Activated naive CD4-positive, alpha-beta T cell treated with anti-CD3 and anti-CD28 coated beads, Interleukin-2, amount 50 U/mL, for 24 hours (primary cell): ENCODE measurements around the gene NT5DC4.
A peak's percentile ranks its signal among the peaks of the same experiment; 100 is the strongest.

Experiments used
- H3K27ac Mint-ChIP-seq: one replicate; pipeline ENCODE4 v1.8.0; 2021; ENCODE audit warnings: mild to moderate bottlenecking, mixed read lengths
- H3K27me3 Mint-ChIP-seq: one replicate; pipeline ENCODE4 v1.8.0; 2021; ENCODE audit warnings: mixed read lengths
- H3K36me3 Mint-ChIP-seq: one replicate; pipeline ENCODE4 v1.8.0; 2021; ENCODE audit warnings: mixed read lengths
- H3K4me1 Mint-ChIP-seq: one replicate; pipeline ENCODE4 v1.8.0; 2021; ENCODE audit warnings: mixed read lengths
- H3K4me3 Mint-ChIP-seq: one replicate; pipeline ENCODE4 v1.8.0; 2021; ENCODE audit warnings: mild to moderate bottlenecking, mixed read lengths
- H3K9me3 Mint-ChIP-seq: one replicate; pipeline ENCODE4 v1.8.0; 2021; ENCODE audit warnings: mixed read lengths

NT5DC4 gene

DNA sequence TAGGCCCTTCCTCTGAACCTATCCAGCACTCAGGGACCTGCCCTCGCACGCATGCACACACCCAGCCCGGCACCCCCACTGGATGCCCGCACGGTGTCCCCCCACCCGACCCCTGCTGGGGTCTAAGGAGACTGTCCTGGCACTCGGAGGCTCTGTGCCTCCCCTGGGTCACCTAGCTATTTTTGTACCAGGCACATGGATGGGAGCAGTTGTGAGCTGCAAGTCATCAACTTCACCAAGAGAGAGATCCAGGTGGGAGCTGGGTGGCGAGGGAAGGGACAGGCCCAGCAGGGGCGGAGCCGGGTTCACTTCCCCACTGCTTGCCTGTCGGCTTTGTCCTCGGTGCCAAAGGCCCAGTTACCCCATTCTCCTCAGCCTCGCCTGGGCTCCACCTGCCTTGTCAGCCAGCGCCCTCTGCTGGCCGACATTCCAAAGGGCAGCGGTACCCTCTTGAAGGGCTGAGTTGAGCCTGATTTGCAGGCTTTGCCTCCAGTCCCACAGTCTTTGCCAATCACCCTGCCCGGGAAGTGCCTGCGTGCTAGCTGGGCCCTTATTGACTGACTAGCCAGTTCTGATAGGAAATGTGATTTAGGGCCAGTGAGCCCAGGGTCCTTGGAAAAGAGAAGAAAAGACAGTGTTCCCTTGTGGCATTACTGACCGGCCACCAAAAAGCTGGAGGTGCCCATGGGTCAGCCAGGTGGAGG lies 5.8 kb downstream of the NT5DC4 start:
- no peaks in the 10 kb centered on the region for H3K9me3 Mint-ChIP-seq
- H3K27ac Mint-ChIP-seq = no peak overlapping the region

DNA sequence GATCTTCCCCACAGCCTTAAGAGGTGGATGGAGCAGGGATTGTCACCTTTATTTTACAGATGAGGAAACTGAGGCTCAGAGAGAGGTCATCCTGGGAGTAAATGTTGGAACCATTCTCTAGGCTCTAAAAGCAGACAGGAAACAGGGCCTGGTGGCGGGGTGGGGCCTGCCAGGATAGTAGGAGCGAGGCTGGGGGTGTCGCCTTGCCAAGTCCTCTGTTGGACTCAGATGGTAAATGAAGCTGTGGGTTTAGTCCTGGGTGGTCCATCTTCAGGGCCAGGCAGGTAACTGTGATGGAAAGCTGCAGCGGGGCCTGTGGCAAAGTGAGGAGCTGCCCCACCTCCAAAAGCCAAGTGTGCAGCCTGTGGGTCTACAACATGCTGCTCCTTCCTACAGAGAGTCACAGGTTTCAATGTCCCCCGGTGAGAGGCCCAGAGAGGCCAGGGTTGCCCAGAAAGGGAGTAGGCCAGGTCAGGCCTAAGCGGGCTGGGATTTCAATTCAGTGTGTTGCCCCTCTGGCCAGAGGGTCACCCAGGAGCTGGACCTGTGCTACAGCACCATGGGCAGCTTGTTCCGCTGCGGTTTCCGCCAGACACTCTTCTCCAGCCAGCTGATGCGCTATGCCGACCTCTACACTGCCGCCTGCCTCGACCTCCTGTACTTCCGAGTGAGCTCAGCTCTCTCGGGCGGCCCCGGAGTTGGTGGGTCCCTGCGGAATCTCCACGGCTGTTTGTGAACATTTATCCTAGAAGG lies 6.6 kb downstream of the NT5DC4 start:
- H3K4me1 Mint-ChIP-seq = no peaks in the 10 kb centered on the region
- H3K27me3 Mint-ChIP-seq = peaks cover 2% of the 10 kb centered on the region
- no peaks in the 10 kb centered on the region for H3K36me3 Mint-ChIP-seq
- no peak overlapping the region for H3K4me3 Mint-ChIP-seq
- no peaks in the 10 kb centered on the region for H3K9me3 Mint-ChIP-seq
- H3K27ac Mint-ChIP-seq = peak overlapping the region; percentile 35

More for the DNA sequence above, 5.8 kb downstream of the NT5DC4 start:
- Mint-ChIP-seq H3K36me3 (no peaks in the 10 kb centered on the region), H3K27me3 (peaks cover 2% of the 10 kb centered on the region), H3K4me3 (no peak overlapping the region), H3K4me1 (no peaks in the 10 kb centered on the region)

DNA sequence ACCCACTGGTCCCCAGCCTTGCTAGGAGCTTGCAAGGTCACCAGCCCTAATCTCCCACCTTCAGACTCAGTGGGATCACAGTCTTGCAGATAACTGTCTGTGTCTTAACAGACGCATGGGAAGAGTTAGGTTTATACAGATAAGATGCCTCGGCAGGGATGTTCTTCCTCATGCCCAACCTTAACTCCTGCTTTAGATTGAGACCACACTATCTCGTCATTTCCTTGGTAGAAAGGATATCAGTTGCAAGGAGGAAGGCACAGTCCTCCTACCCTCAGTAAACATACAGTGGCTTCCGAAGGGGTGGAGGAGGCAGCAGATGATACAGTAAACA lies 7.2 kb downstream of the NT5DC4 start:
- Mint-ChIP-seq H3K27me3 (peaks cover 2% of the 10 kb centered on the region), H3K9me3 (no peaks in the 10 kb centered on the region), H3K4me3 (no peak overlapping the region), H3K36me3 (no peaks in the 10 kb centered on the region), H3K27ac (no peak overlapping the region), H3K4me1 (no peaks in the 10 kb centered on the region)

DNA sequence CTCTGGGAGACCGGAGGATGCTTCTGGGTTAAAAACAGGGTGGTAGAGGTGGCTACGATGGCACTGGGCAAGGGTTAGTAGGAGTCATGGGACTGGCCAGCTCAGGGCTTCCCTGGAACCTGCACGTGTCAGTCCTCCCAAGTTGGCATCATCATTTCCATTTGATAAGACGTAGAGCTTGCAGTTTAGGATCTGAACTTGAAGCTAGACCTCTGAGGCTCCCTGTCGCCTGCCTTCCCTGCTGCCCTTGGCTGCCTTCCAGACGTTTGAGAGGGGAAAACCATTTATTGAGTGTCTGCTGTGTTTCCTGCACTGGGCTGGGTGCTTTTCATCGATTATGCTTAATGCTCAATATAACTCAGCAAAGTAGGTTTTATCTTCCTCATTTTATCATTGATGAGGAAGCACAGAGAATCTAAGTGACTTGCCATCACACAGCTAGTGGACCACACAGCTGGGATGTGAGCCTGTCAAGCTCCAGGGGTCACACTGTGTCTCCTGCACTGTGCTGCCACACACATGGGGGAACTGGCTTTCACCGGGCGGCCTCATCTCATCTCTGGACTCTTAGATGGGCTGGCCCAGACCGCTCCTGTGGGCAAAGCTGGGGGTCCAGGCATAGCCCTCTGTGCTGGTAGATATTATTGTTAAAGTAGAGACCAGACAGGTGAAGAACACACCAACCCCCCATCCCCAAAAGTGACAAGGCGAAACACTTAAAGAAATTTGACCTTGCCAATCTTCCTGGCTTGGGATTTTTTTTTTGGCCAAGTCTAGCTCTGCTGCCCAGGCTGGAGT lies 7.8 kb downstream of the NT5DC4 start:
- H3K4me1 Mint-ChIP-seq = no peaks in the 10 kb centered on the region
- H3K27ac Mint-ChIP-seq = no peak overlapping the region
- H3K27me3 Mint-ChIP-seq = peaks cover 2% of the 10 kb centered on the region
- no peaks in the 10 kb centered on the region for H3K9me3 Mint-ChIP-seq
- no peaks in the 10 kb centered on the region for H3K36me3 Mint-ChIP-seq
- no peak overlapping the region for H3K4me3 Mint-ChIP-seq

DNA sequence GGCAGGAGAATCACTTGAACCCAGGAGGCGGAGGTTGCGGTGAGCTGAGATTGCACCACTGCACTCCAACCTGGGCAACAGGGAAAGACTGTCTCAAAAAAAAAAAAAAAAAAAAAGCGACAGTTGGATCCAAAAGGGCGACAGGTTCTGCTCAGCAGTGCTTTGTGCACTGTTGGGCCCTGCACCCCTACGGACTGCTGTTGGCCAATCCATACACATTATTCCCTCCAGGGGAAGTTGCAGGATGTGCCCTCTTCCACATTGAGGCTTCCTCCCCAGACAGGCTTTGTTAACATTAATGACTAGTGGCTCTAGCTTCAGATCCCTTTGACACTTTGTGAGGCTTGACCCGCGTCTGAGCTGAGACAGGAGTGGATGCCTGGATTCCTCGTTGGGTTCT lies 9.4 kb downstream of the NT5DC4 start:
- H3K36me3 Mint-ChIP-seq = no peaks in the 10 kb centered on the region
- peaks cover 2% of the 10 kb centered on the region for H3K27me3 Mint-ChIP-seq
- no peaks in the 10 kb centered on the region for H3K4me1 Mint-ChIP-seq
- no peaks in the 10 kb centered on the region for H3K9me3 Mint-ChIP-seq
- H3K4me3 Mint-ChIP-seq = no peak overlapping the region
- no peak overlapping the region for H3K27ac Mint-ChIP-seq

DNA sequence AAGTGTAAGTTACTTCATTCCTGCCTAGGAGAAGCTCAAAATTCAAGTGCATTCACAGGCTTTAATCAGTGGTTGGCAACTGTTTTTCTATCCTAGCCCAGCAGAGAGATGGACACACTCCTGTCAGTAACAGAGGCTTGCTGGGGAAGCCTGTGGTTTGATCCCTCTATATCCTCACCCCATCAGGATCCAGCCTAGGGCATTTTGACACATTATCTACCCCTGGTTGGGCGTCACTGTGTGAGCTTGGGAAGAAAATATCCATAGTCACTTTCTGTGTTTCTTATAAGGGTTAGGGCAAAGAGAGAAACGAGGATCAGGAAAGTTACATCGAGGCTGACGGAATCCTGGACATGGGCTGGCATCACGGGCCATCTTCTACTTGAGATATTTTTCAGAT lies 10.0 kb downstream of the NT5DC4 start:
- peaks cover 2% of the 10 kb centered on the region for H3K27me3 Mint-ChIP-seq
- no peak overlapping the region for H3K4me3 Mint-ChIP-seq
- H3K4me1 Mint-ChIP-seq = no peaks in the 10 kb centered on the region
- H3K36me3 Mint-ChIP-seq = no peaks in the 10 kb centered on the region
- no peak overlapping the region for H3K27ac Mint-ChIP-seq
- H3K9me3 Mint-ChIP-seq = no peaks in the 10 kb centered on the region

DNA sequence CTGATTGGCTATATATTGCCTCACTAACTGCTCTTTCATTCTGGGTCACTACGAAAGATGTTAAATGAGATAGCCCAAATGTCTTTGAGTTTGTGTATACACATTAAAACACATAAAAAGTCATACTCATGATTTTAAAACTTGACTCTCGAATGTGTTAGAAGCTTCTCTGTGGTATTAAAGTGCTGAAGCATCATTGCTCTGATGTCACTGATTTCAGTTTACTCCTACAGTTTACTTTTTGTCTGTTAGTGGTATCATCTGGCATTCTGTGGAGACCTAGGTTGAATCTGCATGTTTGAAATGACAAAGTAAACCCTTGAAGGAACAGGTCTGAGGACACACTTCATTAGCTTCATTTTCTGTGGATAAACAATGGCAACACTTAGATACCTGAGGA lies 10.7 kb downstream of the NT5DC4 start:
- Mint-ChIP-seq H3K4me1 (no peaks in the 10 kb centered on the region), H3K36me3 (no peaks in the 10 kb centered on the region), H3K4me3 (no peak overlapping the region), H3K27ac (no peak overlapping the region), H3K9me3 (no peaks in the 10 kb centered on the region), H3K27me3 (peaks cover 2% of the 10 kb centered on the region)

DNA sequence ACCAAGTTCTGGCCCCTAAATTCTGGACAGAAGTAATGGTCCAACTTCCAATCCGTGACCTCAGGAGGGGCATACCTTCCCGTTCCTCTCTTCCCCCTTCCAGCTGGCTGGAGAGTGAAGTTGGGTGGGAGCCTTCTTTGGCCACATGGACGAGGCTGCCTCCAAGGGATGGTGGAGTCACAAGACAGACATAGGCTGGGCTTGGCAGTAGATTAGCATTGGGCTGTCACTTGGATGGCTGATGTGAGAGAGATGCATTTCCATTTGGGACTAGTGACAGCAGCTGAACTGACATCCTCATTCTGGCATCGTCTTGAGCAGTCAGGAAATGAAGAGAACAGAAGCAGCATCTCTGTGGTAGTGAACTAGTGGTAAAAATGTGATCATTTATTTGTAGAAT lies 12.6 kb downstream of the NT5DC4 start:
- Mint-ChIP-seq H3K4me1 (no peaks in the 10 kb centered on the region), H3K4me3 (no peak overlapping the region), H3K27ac (no peak overlapping the region), H3K9me3 (no peaks in the 10 kb centered on the region), H3K27me3 (peaks cover under 1% of the 10 kb centered on the region), H3K36me3 (no peaks in the 10 kb centered on the region)

DNA sequence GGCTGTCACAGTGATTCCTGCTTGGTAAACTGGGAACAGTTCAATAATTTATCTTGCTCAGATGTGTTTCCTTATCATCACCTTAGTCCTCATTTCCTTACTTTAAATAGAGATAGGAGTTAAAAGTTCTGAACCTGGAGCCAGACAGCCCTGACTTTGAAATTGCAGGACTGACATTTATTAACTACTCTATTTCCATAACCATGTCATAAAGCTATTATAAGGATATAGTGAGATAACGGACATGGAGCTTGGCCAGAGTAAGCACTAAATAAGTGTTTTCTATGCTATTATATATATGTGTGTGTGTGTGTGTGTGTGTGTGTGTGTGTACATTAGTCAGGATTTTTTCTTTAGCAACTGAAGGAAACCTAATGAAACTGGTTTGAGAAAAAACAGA lies 13.1 kb downstream of the NT5DC4 start:
- Mint-ChIP-seq H3K4me1 (no peaks in the 10 kb centered on the region), H3K27me3 (no peaks in the 10 kb centered on the region), H3K36me3 (no peaks in the 10 kb centered on the region), H3K27ac (no peak overlapping the region), H3K9me3 (no peaks in the 10 kb centered on the region), H3K4me3 (no peak overlapping the region)

DNA sequence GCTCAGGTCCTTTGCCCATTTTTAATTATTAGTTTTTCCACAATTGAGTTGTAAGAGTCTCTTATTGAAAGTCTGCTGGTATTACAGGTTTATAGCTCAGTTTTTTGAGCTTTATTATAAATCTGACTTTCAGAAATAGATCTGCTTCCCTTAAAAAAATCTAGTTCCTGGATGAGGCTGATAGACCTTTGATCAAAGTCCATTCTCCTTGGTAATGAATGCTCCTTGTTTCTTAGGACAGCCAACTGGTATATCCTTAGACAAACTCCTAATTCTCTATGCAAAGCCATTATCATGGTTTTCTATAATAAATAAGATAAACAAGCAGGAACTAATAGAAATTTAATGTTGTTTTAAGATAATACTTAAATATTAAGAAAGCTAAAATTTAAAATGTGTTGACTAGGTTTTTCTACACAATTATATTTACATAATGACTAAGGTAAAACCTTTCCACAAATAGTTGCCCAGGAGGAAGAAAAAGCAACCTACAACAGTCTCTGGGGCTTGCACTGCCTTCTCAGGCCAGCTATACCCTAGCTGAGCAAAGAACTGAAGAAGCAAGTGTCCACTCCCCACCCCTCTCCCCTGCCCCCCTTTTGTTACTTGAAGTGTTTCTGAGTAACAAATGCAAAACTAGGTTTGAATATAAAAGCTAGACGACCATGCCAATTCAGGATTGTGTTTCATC lies 16.9 kb downstream of the NT5DC4 start:
- Mint-ChIP-seq H3K36me3 (no peaks in the 10 kb centered on the region), H3K9me3 (no peaks in the 10 kb centered on the region), H3K4me3 (no peak overlapping the region)

DNA sequence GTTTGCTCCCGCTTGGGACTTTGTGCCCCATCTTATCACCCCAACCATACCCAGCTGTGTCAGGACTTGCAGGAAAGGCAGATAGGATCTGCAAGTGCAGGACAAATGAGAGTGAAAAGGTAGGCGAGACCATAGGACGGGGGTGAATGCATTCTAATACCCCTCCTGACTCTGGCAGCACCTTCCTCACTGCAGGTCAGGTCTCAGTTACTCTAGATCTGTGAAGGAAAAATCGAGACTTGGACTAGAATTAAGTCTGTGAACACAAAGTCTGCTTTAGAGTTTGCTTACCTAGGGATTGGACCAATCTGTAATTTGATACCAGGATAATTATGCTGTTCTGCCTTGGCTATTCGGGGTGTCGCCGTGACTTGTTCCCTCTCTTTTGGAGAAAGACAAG lies 19.7 kb downstream of the NT5DC4 start:
- H3K4me1 Mint-ChIP-seq = no peaks in the 10 kb centered on the region
- no peaks in the 10 kb centered on the region for H3K36me3 Mint-ChIP-seq
- no peak overlapping the region for H3K27ac Mint-ChIP-seq
- no peaks in the 10 kb centered on the region for H3K27me3 Mint-ChIP-seq
- no peak overlapping the region for H3K4me3 Mint-ChIP-seq
- no peaks in the 10 kb centered on the region for H3K9me3 Mint-ChIP-seq

More for the DNA sequence above, 16.9 kb downstream of the NT5DC4 start:
- H3K4me1 Mint-ChIP-seq = no peaks in the 10 kb centered on the region
- no peaks in the 10 kb centered on the region for H3K27me3 Mint-ChIP-seq
- H3K27ac Mint-ChIP-seq = no peak overlapping the region

DNA sequence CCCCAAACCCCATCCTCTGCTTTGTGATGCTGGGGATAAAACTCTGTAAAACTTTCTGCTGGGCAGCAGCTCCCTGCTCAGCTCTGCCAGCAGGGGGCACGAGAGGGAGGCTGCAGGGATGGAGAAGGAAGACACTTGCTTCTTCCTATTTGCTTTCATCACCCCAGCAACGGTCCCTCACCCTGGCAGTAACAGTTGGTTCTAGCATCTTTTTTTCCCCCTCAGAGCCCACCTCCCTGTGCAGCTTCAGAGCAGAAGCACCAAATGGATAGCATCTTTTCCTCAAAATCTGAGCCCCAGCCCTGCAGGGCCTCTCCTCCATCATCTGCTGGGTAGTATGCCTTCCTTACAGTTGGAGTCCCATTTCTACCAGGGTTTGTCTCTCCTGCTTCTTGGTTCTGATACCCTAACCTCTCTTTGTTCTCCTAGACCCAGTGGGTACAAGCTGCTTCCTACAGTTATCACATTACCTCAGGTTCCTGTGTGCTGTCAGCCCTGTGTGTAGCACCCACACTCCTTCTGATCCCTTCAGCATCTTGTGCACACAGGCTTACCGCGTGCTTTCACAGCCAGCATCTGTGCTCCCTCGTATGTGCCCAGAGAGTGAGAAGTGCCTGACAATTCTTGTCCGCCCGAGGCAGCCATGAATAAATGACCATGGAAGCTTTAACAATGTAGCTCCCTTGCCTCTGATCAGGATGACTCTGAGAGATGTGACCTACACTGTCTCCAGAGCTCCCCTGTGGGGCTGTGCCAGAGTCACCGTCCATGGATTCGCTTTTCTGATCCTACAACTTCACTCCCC lies 29.1 kb downstream of the NT5DC4 start:
- no peaks in the 10 kb centered on the region for H3K27me3 Mint-ChIP-seq
- no peaks in the 10 kb centered on the region for H3K36me3 Mint-ChIP-seq
- H3K9me3 Mint-ChIP-seq = no peaks in the 10 kb centered on the region
- H3K27ac Mint-ChIP-seq = no peak overlapping the region
- H3K4me3 Mint-ChIP-seq = no peak overlapping the region
- peaks cover 10% of the 10 kb centered on the region for H3K4me1 Mint-ChIP-seq

DNA sequence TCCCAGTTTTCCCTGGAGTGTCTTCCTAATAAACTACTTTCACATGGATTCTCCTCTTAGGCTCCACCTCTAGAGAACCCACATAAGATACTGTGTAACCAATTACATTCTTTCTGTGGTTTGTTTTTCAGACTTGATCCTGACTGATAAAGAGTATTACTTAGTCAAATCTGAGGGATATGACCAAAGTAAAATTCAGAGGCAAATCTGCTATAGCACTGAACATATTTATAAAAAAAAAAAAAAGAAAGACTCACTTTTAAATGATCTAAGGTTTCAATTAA lies 29.7 kb downstream of the NT5DC4 start:
- H3K36me3 Mint-ChIP-seq = no peaks in the 10 kb centered on the region
- H3K27ac Mint-ChIP-seq = no peak overlapping the region
- no peak overlapping the region for H3K4me3 Mint-ChIP-seq
- H3K9me3 Mint-ChIP-seq = no peaks in the 10 kb centered on the region
- no peaks in the 10 kb centered on the region for H3K27me3 Mint-ChIP-seq
- peaks cover 10% of the 10 kb centered on the region for H3K4me1 Mint-ChIP-seq

DNA sequence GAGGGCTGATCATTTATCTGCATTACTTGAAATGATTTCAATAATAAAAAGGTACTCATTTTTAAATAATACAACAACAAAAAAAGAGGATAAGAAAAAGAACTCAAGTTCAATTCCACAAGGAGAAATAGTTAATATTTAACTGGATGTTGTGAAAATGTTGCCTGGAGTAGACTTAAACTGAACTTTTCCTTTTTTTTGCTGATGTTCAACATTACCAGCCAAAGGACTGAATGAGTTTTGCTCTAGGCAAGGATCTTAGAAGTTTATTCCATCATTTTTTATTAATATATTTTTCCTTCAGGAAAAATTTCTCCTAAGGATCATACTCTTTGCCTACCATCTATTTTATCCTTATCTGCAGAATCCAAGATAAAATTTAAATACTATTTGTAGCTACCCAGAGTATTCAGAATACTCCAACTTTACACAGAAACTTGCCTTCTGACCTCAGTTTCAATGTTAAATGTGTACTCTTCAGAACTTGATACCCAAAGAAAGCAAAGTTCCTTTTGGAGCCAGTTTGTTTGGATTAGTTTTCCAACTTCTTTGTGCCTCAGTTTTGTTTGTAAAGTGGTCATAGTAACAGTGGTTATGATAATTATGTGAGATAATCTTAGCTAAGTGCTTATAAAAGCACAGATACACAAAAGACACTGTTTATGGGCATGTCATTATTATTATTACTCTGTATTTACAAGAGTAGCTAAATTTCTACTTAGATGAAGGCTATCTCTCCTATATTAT lies 30.8 kb downstream of the NT5DC4 start:
- H3K4me1 Mint-ChIP-seq = peaks cover 10% of the 10 kb centered on the region
- no peaks in the 10 kb centered on the region for H3K9me3 Mint-ChIP-seq
- no peak overlapping the region for H3K4me3 Mint-ChIP-seq
- no peaks in the 10 kb centered on the region for H3K27me3 Mint-ChIP-seq
- no peak overlapping the region for H3K27ac Mint-ChIP-seq
- no peaks in the 10 kb centered on the region for H3K36me3 Mint-ChIP-seq

DNA sequence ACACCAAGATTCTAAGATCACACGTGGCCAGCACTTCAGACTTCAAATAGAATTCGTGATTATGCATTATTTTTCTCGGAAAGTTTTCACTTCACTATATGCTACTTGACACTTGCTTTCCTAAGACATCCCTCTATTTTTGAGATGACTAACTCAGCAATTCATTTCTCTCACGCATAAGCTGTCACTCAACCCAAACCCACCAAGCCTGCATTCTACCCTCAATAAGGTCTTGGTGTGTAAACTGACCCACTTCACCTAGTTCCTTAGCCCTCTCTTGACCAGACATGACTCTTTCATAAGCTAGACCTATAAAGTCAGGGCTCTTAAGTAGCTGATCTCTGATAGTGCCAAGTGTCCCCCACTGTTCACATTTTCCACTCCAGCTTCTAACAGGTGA lies 31.8 kb downstream of the NT5DC4 start:
- no peaks in the 10 kb centered on the region for H3K9me3 Mint-ChIP-seq
- H3K4me1 Mint-ChIP-seq = peaks cover 10% of the 10 kb centered on the region
- H3K4me3 Mint-ChIP-seq = no peak overlapping the region
- H3K27ac Mint-ChIP-seq = no peak overlapping the region
- H3K27me3 Mint-ChIP-seq = no peaks in the 10 kb centered on the region
- no peaks in the 10 kb centered on the region for H3K36me3 Mint-ChIP-seq
